Cardiac septum (tissue), 1 donor: ENCODE data around the gene FYCO1. TPM values are rescaled to one million over a fixed set of nuclear protein-coding genes. Genes with fewer than 3 reads are reported as not detected.

Experiments used
- DNase-seq: peaks from one replicate; pipeline ENCODE4 v3.0.0-alpha.2; 2020; ENCODE audit warnings: low spot score
- intact Hi-C: fragments of 100-400 bp; cut with DNase I; formaldehyde crosslinking; loops from one replicate; pipeline ENCODE4 v1.14.0; 2022
- total RNA-seq: library from RNA; stranded (reverse); fragmentation: NEBNext Ultra II Directional; extraction: Animal tissue kit (Norgen Biotek cat#: 25700); gene quantifications from one replicate; pipeline ENCODE4 v1.2.1, GENCODE V29; 2021
- donor health status: DM: no; HTN: no; CAD: no.

FYCO1 gene
- total RNA-seq, 1 donor from 2014 or later: 129 TPM

DNA sequence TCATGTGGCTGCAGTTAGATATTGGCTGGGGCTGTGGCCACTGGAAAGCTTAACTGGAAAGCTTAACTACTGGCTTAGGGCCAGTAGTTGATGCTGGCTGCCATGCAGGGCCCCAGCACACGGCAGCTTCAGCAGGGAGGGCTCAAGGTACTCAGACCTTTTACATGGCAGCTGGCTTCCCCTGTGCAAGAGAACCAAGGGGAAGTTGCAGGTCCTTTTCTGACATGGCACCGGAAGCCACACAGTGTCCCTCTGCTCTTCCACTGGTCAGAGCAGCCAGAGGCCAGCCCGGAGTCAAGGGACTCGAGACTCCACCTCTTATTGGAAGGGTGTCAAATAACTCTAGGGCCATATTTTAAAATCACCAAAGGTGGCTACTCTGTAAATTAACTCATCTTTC lies 84.7 kb downstream of the FYCO1 start:
- intact Hi-C loops: no loop called here
- DNase-seq: peak; percentile 56

DNA sequence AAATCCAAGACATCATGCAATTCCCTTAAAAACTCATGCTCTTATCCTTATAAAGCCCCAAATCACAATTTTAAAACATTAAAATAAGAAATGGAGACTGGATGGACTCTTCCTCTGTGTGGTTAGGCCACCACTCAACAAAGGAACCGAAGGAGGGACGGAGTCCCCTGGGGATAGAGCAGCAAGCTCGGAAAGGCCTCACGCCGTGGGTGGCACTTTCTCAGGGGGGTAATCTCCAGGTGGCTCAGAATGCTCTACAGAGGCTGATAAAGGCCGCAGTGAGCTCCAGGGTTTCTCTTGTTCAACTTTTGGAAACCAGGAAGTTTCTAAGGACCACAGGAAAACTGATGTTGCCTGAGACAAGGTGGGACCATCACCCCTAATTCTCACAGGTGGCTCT lies 86.1 kb downstream of the FYCO1 start:
- intact Hi-C loops: loop anchor here (5.0 kb wide), 1 partner anchor 147 kb away; no protein-coding TSS in a partner anchor
- DNase-seq: peak; percentile 53

DNA sequence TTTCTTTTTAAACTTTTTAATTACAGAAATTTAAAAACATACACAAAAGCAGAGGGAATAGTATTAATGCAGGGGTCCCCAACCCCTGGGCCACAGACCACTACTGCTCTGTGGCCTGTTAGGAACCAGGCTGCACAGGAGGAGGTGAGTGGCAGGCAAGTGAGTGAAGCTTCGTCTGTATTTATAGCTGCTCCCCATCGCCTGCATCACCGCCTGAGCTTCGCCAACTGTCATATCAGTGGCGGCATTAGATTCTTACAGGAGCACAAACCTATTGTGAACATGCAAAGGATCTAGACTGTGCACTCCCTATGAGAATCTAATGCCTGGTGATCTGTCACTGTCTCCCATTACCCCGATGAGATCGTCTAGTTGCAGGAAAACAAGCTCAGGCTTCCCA lies 86.9 kb downstream of the FYCO1 start:
- peak; percentile 50 for DNase-seq
- intact Hi-C loops: loop anchor here (5.0 kb wide), 1 partner anchor 146 kb away; no protein-coding TSS in a partner anchor

DNA sequence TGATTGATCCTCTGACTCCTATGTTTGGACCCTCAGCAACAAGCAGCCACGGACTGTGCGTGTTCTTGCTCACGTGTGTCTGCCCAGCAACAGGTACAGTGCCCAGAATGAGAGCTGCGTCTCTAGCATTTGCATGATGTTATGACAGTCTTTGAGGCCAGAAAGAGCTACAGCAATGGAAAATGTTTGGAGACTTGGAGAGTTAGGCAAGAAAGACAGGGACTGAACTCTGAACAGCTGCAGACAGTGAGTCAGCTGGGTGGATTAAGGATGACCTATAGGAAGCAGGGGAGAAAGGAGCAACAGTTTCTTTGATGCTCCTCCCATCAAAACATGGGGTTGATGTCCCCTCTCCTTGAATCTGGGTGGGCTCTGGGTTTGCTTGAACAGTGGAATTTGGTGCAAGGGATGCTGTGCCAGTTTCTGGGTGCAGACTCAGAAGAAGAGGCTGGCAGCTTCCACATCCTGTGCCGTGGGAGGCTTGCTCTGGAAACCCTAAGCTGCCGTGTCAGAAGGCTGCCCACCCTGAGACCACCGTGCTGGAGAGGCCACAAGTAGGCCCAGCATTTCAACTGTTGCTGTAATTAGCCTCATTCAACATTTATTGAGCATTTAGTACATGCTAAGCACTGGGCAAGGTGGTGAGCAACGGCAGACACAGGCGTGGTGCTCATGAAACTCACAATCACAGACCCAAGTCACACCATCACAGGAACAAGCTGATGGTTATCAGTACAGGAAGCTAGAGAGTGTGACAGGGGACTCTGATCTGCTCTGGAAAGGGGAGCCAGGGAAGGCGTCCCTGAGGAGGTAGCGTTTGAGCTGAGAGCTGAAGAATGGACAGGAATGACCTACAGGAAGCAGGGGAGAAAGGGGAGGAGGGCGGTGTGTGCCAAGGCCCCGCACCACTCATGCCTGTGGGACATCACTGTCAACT lies 87.6 kb downstream of the FYCO1 start:
- intact Hi-C loops: loop anchor here (5.0 kb wide), 1 partner anchor 146 kb away; no protein-coding TSS in a partner anchor
- peak; percentile 29 for DNase-seq

DNA sequence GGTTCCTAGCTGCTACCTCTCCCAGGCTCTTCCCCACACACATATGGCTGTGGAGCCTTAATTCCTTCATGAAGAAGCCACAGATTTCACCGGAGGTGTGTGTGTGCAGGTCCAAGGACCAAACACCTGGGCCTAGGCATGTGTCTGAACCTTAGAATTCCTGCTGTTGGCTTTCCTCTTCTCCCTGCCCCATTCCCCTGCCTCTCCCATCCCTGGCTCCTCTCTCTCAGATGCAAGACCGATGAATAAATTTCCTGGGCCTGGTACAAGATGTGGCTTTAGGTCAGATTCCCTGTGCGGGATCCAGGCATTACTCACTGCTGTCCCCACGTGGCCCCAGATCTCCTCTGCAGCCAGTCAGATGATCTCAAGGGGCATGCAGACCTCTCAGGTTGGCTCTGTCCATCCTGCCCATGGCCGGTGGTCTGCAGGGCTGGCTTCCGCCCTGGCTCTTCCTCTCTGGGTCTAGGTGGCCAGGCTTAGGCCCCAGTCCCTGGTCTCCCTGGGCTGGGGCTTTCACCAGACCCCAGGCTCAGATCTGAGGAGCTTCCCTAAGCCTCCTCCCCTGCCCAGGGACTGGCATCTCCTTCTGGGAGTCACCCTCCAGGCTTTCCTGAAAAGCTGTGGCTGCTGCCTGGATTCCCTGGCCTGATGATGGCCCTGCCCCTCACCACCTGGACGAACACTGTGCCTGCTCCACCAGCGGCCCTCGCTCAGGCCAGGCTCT lies 88.8 kb downstream of the FYCO1 start:
- intact Hi-C loops: loop anchor here (5.0 kb wide), 1 partner anchor 145 kb away; no protein-coding TSS in a partner anchor
- DNase-seq: peak; percentile 74

DNA sequence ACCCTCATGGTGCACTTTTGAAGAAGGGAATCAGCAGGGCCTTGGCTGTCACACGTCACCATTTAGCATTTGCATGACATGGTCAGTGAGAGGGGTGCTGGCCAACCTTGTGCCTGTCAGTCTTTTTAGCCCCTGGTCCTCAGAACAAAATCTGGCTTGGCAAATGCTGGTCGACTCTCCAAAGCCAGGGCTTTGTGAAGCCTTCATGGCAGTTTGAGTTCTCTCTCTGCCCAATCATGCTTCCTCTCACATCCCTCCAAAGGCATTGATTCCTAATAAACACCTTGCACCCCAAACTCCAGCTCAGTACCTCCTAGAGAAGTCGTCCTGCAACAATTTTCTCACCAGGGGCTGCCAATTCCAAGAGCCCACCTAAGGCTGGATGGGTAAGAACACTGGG lies 89.9 kb downstream of the FYCO1 start:
- intact Hi-C loops: loop anchor here (5.0 kb wide), 1 partner anchor 143 kb away; no protein-coding TSS in a partner anchor
- no peak for DNase-seq

DNA sequence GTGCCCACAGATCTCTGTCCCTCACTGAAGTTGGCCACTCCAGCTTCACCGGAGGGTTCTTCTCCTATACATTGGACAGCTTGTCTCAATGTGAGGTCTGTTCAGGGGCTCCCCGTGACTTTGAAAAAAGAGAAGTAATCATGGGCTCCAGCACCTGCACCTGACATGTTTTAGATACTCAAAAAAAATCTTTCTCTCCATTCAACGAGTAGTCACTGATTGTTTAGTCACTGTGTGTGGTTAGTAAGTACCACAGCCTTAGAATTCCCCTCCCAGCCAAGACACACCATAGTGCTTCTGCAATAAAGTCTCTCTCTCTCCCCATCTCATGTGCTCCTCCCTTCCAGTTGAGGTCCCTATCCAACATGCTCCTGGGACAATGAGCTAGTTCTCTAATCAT lies 90.7 kb downstream of the FYCO1 start:
- DNase-seq: peak; percentile 17
- intact Hi-C loops: loop anchor here (5.0 kb wide), 1 partner anchor 143 kb away; no protein-coding TSS in a partner anchor

GRCh38 chr3:45896956-45897355 lies 98.7 kb downstream of the FYCO1 start:
- DNase-seq: no peak
- intact Hi-C loops: no loop called here

GRCh38 chr3:45895686-45896468 lies 99.7 kb downstream of the FYCO1 start:
- no peak for DNase-seq
- intact Hi-C loops: no loop called here

GRCh38 chr3:45894015-45894414 lies 101.6 kb downstream of the FYCO1 start:
- intact Hi-C loops: no loop called here
- no peak for DNase-seq

DNA sequence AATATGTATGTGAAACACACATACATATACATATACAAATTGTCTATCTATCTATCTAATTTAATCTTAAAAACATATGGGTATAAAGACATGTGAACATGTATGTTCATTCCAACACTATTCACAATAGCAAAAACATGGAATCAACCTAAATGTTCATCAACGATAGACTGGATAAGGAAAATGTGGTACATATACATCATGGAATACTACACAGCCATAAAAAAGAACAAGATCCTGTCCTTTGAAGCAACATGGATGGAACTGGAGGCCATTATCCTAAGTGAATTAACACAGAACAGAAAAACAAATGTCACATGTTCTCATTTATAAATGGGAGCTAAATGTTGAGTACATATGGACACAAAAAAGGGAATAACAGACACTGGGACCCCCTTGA lies 103.5 kb downstream of the FYCO1 start:
- no peak for DNase-seq
- intact Hi-C loops: no loop called here

- intact Hi-C loops: no loop called here
These were observed 105.2 kb downstream of the FYCO1 start for GRCh38 chr3:45890405-45890804.

DNA sequence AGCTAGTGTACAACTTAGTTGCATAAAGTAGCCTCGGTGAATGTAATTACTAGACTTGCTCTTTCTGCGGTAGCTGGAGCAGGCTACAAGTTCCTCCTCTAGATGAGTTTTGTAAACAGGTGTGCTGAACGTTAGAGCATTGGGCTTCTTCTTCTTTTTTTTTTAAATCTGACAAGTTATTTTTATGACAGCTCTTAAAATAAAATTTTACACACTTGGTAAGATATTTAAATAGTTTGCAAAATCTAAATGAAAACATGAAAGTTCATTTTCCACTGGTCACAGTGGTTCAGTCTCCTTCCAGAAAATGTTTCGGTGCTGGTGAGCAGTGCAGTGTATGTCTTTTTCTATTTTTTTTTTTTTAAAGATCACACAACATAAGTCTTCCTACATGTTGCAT lies 106.3 kb downstream of the FYCO1 start:
- intact Hi-C loops: no loop called here
- no peak for DNase-seq

More at GRCh38 chr3:45890405-45890804, 105.2 kb downstream of the FYCO1 start:
- no peak for DNase-seq

- intact Hi-C loops: no loop called here
- no peak for DNase-seq
These were observed 107.7 kb downstream of the FYCO1 start for GRCh38 chr3:45887759-45888511.

- no peak for DNase-seq
- intact Hi-C loops: no loop called here
These were observed 108.3 kb downstream of the FYCO1 start for GRCh38 chr3:45887285-45887684.

DNA sequence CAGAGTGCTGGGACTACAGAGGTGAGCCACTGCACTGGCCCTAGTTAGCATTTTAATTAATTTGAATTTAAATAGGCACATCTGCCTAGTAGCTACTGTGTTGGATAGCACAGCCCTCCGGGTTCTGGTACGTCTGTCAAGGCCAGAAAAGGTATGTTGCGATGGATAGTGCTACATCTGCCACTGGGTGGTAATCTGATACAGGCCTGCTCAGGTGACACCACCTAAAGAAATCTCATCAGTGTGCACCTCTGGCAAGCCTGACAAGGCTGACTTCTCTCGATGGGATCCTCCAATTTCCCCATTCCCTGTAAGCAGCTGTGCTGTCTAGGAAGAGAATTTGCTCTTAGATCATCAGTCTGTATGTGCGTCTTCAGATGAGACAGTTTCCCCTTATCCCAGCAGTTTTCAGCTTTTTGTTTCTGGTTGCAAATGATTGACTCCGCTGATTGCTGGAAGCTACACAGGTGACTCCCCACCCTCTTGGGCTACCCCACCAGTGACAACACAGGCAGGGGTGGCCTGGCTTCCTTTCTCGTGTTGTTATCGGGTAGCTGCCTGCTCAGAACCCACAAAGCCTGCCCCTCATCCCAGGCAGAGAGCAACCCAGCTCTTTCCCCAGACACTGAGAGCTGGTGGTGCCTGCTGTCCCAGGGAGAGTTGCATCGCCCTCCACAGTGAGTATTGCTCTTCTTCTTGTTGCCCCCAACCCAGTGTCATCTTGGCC lies 109.5 kb downstream of the FYCO1 start, which contains the start of gene CCR9:
TSS of gene CCR9 (plus strand) at position 565 of the 727 bp plus-strand sequence. CDS start 8,391 bp downstream, outside the sequence.
- intact Hi-C loops: no loop called here
- no peak for DNase-seq

DNA sequence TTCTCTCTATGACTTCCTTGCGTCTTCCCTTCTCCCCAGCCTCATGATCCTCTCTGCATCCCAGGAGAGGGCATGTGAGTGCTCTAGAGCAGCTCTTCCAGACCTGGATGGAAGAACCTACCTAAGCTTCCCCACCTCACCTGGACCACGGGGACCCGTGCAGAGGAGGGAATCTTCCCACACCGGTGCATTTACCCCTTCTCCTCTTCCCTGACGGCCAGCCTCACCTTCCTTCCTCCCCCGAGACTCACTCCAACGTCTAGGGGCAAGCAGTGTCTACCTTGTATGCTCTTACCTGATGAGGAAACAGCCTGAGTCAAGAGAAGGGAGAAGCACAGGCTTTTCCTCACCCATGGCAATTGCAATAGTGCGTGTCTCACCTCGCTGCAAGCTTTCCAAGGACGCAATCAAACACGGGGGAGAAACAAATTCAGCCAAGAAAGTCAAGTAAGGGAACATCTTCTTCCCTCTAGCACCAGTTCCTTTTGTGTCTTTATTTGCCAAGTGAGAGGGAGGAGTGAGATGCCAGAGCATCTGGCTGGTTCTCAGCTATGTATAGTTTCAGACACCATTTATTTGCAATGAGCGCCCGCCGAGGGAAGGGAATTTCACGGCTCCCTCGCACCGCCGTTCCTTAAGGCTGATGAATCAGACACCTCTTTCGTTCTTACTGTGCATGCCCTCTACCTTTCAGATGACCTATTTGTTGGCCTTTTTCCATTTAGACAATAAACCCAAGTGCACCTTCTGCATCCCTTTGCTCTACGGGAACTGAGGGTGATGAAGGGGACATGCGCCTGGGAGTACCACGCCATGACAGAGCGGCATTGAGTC lies 111.0 kb downstream of the FYCO1 start:
- intact Hi-C loops: no loop called here
- DNase-seq: no peak
